Motor neuron (in vitro differentiated cells): ENCODE results near the gene ABCC10. TPM values are rescaled to one million over a fixed set of nuclear protein-coding genes. Genes with fewer than 3 reads are reported as not detected.
"Not testable (repeated sequence)": the region's sequence is repeated elsewhere in the genome, so short reads cannot be mapped to it uniquely, and the experiment has no call there.

Source experiments
- ATAC-seq, 8 experiments: fragments of 200-7000 bp; cut with Tn5 transposase; replicated peaks in 6 of 8; 2 replicates each; pipeline ENCODE4 v1.8.0; 2021; ENCODE audit warnings: mild to moderate bottlenecking in 8 of 8, moderate library complexity in 8 of 8
- H3K27ac ChIP-seq, 2 donors: fragments of 250-450 bp; sonication (Bioruptor Pico); 2 replicates each; pipeline ENCODE4 v1.9.0; 2021; ENCODE audit warnings: antibody characterized with exemption in 2 of 2, mild to moderate bottlenecking in 2 of 2, moderate library complexity in 1 of 2
- H3K4me1 ChIP-seq, 2 donors: fragments of 250-450 bp; sonication (Bioruptor Pico); replicated peaks in 1 of 2; 2 replicates each; pipeline ENCODE4 v1.6.1; 2021; ENCODE audit warnings: antibody characterized with exemption in 2 of 2, mild to moderate bottlenecking in 2 of 2, moderate library complexity in 1 of 2
- H3K4me3 ChIP-seq, 5 donors: fragments of 250-450 bp; sonication (Bioruptor Pico); 2 replicates each; pipeline ENCODE4 v1.9.0; 2021; ENCODE audit warnings: antibody characterized with exemption in 5 of 5, mild to moderate bottlenecking in 5 of 5, moderate library complexity in 4 of 5
- WGBS, 10 experiments: fragments of 450-650 bp; shearing (Covaris generic); methylation state at CpG; one replicate each; pipeline ENCODE4 v1.0.0; 2022; 5-methylcytosine and 5-hydroxymethylcytosine counted together
- in situ Hi-C, 9 experiments: fragments of 400-800 bp; cut with MboI; loops; one replicate each; pipeline ENCODE4 v1.15.0; 2021; ENCODE audit warnings: low sequenced_read_pairs in 9 of 9, low pct_unique_long_range_greater_than_20kb in 2 of 9; ENCODE audit not compliant: unreplicated experiment in 9 of 9
- total RNA-seq, 8 experiments: library from RNA; unstranded; fragments of 300-600 nt; gene quantifications; 2 replicates each; pipeline versions ENCODE4 v1.2.3 to v1.2.4, GENCODE V29; 2022

ABCC10 gene, protein sequence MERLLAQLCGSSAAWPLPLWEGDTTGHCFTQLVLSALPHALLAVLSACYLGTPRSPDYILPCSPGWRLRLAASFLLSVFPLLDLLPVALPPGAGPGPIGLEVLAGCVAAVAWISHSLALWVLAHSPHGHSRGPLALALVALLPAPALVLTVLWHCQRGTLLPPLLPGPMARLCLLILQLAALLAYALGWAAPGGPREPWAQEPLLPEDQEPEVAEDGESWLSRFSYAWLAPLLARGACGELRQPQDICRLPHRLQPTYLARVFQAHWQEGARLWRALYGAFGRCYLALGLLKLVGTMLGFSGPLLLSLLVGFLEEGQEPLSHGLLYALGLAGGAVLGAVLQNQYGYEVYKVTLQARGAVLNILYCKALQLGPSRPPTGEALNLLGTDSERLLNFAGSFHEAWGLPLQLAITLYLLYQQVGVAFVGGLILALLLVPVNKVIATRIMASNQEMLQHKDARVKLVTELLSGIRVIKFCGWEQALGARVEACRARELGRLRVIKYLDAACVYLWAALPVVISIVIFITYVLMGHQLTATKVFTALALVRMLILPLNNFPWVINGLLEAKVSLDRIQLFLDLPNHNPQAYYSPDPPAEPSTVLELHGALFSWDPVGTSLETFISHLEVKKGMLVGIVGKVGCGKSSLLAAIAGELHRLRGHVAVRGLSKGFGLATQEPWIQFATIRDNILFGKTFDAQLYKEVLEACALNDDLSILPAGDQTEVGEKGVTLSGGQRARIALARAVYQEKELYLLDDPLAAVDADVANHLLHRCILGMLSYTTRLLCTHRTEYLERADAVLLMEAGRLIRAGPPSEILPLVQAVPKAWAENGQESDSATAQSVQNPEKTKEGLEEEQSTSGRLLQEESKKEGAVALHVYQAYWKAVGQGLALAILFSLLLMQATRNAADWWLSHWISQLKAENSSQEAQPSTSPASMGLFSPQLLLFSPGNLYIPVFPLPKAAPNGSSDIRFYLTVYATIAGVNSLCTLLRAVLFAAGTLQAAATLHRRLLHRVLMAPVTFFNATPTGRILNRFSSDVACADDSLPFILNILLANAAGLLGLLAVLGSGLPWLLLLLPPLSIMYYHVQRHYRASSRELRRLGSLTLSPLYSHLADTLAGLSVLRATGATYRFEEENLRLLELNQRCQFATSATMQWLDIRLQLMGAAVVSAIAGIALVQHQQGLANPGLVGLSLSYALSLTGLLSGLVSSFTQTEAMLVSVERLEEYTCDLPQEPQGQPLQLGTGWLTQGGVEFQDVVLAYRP (N-terminal part only)
- 10 to 100 TPM; 10.3 to 70.3 (median 16.4) TPM for total RNA-seq

DNA sequence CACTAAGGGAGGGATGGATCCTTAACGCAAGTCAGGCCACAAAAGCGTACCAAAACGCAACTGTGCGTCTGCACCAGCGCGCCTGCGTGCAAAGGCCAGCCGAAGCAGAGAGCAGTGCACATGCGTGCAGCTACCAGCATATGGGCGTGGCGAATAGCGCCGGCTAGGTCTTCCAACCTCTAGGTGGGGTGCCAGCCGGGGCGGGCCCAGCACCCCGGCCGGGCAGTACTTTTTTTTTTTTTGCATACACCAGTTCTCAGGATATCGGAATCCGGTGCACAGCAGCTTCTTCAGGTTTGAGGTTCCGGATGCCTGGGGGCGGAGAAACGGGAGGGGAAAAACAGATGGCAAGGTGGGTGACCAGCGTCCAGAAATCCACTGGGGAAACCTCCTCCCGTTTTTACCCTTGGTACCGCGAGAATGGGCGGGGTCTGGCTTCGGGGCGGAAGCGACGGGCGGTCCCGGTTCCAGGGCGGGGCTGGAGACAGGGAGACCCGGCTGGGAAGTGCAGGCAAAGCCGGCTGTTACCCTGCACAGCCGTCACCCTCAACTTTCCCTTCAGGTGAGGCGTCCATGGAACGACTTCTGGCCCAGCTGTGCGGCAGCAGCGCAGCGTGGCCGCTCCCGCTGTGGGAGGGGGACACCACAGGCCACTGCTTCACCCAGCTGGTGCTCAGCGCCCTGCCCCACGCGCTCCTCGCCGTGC is at the start of gene ABCC10:
Gene ABCC10 (plus strand): TSS at position 136 of the 706 bp plus-strand sequence. CDS start 438 bp downstream, at position 574.
- WGBS, 10 experiments = 0 to 4% (median 0%) methylated on average over 2 to 16 of the region's 49 CpGs; no CpG with 5 or more reads in 1 of the 10 experiments

DNA sequence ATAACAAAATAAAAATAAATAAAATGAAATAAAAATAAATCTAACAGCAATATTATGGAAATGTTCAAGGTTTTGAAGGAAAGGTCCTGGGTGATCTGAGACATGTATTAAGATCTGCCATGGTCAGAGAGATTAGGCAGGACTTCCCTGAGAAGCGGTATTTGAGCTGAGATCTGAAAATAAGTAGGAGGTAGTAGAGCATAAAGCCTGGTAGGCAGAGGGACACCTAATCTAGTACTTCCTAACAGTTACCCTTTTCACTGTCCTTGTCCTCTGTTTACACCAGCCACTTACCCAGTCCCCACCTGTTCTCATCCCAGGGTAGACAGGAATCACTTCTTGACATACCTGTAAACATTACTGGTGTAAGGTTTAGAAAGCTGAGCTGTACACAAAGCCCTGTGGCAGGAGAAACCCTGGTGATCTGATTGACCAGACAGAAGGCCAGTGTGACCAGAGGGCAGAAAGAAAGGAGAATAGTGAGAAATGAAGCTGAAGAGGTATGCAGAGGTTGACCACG is 49.6 kb upstream of the ABCC10 start:
- no peak for ATAC-seq
- 0 to 100% (median 67%) methylated on average over 1 to 2 of the region's 2 CpGs; no CpG with 5 or more reads in 1 of the 10 experiments for WGBS, 10 experiments
- H3K4me3 ChIP-seq = no peak overlapping the region
- no peak overlapping the region for H3K27ac ChIP-seq
- no peaks in the 10 kb centered on the region for H3K4me1 ChIP-seq
- in situ Hi-C loops = loop anchor here in 1 of 9 experiments (25.0 kb wide), 1 partner anchor 135 kb away; the partner anchor contains the start of genes LRRC73, POLR1C and YIPF3

More for the DNA sequence above, at the start of gene ABCC10:
- peak; percentile 87 to 95 (median 93) for ATAC-seq
- in situ Hi-C loops = loop anchor here in 1 of 9 experiments (25.0 kb wide), 1 partner anchor 165 kb away; no protein-coding TSS in a partner anchor
- Histone ChIP-seq H3K27ac (peak within 1 kb of the TSS; percentile 79 to 90), H3K4me1 (peaks cover 12 to 13% of the 10 kb centered on the region in 2 donors), H3K4me3 (peak within 1 kb of the TSS; percentile 49 to 76 (median 57))

DNA sequence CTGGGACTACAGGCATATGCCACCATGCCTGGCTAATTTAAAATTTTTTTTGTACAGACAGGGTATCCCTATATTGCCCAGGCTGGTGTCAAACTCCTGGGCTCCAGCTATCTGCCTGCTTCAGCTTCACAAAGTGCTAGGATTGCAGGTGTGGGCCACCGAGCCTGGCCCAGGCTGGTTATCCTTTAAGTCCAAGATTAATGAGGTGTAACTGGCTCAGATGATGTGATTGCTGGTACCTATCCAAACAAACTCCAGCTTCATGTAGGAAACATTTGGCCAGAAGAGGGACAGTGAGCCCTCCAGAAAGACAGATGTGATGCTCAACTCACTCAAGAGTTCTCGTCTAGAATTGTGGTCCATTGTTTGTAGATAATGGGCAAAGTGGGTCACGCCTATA is 48.7 kb upstream of the ABCC10 start:
- WGBS, 10 experiments = 20 to 80% (median 58%) methylated on average over 1 to 3 of the region's 3 CpGs; no CpG with 5 or more reads in 4 of the 10 experiments
- H3K4me1 ChIP-seq = no peaks in the 10 kb centered on the region
- no peak overlapping the region for H3K27ac ChIP-seq
- no peak overlapping the region for H3K4me3 ChIP-seq
- ATAC-seq = no peak
- in situ Hi-C loops = loop anchor here in 1 of 9 experiments (25.0 kb wide), 1 partner anchor 134 kb away; the partner anchor contains the start of genes LRRC73, POLR1C and YIPF3

DNA sequence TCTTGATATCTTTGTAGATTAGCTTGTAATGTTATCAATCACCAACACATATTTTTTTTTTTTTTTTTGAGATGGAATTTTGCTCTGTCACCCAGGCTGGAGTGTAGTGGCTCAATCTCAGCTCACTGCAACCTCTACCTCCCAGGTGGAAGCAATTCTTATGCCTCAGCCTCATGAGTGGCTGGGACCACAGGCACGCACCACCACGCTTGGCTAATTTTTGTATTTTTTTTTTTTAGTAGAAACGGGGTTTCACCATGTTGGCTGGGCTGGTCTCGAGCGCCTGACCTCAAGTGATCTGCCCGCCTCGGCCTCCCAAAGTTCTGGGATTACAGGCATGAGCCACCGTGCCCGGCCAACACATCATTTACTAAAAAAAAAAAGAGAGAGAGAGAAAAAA is 46.5 kb upstream of the ABCC10 start:
- not testable (repeated sequence) for ATAC-seq, H3K4me3 ChIP-seq, H3K27ac ChIP-seq, H3K4me1 ChIP-seq
- in situ Hi-C loops = loop anchor here in 2 of 9 experiments (10.0 to 25.0 kb wide), 2 partner anchors 124 to 131 kb away; partner anchors contain the start of genes LRRC73 (in 1 of the 2), POLR1C (in 1 of the 2) and YIPF3 (in 1 of the 2)
- 59 to 84% (median 79%) methylated on average over 4 to 9 of the region's 9 CpGs; no CpG with 5 or more reads in 3 of the 10 experiments for WGBS, 10 experiments

DNA sequence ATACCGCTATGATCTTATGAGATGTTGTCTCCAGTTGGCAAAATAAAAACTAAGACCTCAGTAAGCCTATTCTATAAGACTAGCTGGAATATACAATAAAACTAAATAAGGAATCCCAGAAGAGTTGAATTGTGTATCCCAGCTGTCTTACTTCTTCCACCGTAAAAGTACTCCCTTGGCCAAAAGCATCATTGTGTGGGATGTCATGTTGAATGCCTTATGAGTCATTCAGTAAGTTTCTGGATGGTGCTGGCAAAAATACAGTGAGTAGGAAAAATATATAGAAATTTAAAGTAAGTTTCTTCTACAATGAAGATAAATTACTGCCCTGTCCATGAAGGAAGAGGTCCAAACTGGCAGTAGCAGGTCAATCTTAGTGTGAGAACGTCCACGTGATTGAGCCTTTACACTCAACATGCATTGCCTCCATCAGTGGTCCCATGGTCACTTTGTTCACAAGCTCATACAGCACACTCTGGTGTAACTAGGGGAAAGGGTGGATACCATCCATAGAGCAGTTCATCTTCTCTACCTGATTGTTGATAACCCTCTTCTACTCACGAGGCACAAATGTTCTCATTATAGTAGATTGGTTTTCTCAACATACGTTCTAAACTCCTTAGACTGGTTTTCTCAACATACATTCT is 44.2 kb upstream of the ABCC10 start:
- no peak overlapping the region for H3K27ac ChIP-seq
- H3K4me3 ChIP-seq = no peak overlapping the region
- 30 to 100% (median 70%) methylated on average over 1 to 6 of the region's 6 CpGs for WGBS, 10 experiments
- no peaks in the 10 kb centered on the region for H3K4me1 ChIP-seq
- in situ Hi-C loops = loop anchor here in 2 of 9 experiments (10.0 to 25.0 kb wide), 2 partner anchors 122 to 129 kb away; partner anchors contain the start of genes LRRC73 (in 1 of the 2), POLR1C (in 1 of the 2) and YIPF3 (in 1 of the 2)
- no peak for ATAC-seq

DNA sequence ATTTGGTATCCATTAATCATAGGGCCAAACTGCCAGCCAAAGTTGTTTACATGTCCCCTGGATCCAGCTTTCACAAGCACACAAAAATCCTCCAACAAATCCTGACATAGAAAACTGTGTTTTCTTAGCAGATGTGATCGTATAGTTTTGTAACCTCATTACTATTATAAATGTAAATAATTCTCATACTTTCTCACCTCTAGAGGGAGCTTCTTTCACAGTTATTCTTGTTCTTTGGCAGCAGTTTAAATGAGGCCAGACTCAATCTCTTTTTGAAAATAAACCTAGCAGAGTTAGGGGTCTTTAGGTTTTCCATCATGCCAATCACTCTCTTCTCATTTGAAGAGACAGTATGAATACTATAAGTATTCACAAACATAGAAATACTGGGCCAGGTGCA is 40.8 kb upstream of the ABCC10 start:
- 0 to 80% (median 21%) methylated on average over 1 of the region's 1 CpG; no CpG with 5 or more reads in 2 of the 10 experiments for WGBS, 10 experiments
- in situ Hi-C loops = loop anchor here in 2 of 9 experiments (10.0 to 25.0 kb wide), 2 partner anchors 118 to 126 kb away; partner anchors contain the start of genes LRRC73 (in 1 of the 2), POLR1C (in 1 of the 2) and YIPF3 (in 1 of the 2)
- no peak overlapping the region for H3K27ac ChIP-seq
- peak in 2 of 8 experiments; percentile 20 to 52 for ATAC-seq
- peaks cover 6 to 8% of the 10 kb centered on the region in 2 donors for H3K4me1 ChIP-seq
- H3K4me3 ChIP-seq = no peak overlapping the region

DNA sequence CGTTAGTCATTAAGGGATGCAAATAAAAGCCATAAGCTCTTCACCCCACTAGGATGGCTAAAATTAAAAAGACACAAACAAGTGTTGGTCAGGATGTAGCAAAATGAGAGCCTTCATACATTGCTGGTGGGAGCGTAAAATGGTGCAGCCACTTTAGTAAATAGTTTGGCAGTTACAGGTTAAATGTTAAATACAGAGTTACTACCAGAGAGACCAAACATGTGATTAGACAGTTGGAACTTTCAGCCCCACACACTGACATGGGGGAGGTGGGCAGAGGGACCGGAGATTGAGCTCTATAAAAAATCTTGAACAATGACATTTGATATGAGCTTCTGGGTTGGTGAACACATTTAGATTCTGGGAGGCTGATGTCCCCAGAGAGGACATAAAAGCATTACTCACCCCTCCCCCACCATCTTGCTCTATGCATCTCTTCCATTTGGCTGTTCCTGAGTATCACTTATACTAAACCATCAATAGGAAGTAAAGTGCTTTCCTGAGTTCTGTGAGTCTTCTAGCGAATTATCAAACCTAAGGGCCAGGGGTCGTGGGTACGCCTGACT is 37.5 kb upstream of the ABCC10 start:
- Histone ChIP-seq H3K27ac (no peak overlapping the region), H3K4me1 (peaks cover 10 to 20% of the 10 kb centered on the region in 2 donors), H3K4me3 (no peak overlapping the region)
- in situ Hi-C loops = loop anchor here in 2 of 9 experiments (10.0 to 25.0 kb wide), 2 partner anchors 115 to 122 kb away; partner anchors contain the start of genes LRRC73 (in 1 of the 2), POLR1C (in 1 of the 2) and YIPF3 (in 1 of the 2)
- 40 to 100% (median 80%) methylated on average over 1 to 5 of the region's 6 CpGs for WGBS, 10 experiments
- ATAC-seq = no peak

DNA sequence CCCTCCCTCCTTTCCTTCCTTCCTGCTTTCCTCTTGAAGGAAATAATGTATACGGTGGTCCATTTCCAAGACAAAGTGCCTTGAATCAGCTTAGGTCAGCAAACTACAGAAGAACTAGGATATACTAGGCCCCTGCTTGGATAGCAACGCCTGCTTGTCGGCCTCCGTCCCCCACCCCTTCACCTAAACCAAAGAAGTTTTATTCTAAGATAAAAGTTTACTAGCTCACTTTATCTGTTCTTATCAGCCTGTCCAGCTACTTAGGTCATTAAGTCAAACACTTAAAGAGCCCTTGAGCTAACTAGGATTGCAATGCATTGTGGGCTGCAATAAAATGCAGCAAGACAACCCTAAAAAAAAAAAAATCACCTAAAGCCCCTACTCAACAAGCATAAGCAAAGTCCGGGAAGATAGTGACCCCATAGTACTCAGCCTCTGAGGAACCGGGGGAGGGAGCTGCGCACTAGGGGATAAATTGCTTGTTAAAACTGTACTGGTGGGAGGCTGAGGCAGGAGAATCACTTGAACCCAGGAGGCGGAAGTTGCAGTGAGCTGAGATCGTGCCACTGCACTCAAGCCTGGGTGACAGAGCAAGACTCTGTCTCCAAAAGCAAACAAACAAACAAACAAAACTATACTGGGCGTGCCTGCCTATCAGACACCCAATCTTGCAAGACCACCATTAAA is 36.4 kb upstream of the ABCC10 start:
- ATAC-seq = peak in 3 of 8 experiments; percentile 2 to 9 (median 5)
- H3K4me1 ChIP-seq = peaks cover 10 to 26% of the 10 kb centered on the region in 2 donors
- not testable (repeated sequence) for H3K4me3 ChIP-seq, H3K27ac ChIP-seq
- in situ Hi-C loops = loop anchor here in 1 of 9 experiments (25.0 kb wide), 1 partner anchor 121 kb away; the partner anchor contains the start of genes LRRC73, POLR1C and YIPF3
- 51 to 100% (median 76%) methylated on average over 1 to 7 of the region's 10 CpGs for WGBS, 10 experiments

DNA sequence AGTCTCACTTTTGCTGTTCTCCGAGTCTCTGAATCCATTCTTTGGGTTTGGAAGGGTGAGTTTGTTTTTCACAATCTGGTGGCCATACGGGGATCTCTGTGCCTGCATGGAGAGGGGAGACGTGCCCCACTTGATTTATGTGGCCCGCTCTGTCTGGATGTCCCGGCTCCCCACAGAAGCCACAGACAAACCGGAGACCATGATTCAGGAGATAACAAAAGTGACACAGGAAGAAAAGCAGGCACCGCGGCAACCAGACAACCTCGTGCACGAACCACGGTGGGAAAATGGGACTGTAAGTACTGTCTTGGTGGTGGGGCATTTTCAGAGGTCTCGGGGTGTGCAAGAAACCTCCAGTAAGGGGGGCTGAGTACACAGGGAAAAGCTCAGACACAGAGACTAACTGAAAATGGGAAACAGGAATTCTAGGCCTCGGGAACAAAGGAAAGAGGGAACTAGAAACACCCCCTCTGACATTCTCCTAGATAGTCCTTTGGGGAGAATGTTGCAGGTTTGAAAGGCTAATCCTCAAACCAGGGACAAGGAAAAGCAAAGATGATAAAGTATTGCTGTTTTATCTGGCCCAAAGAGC is 35.8 kb upstream of the ABCC10 start:
- peaks cover 10 to 27% of the 10 kb centered on the region in 2 donors for H3K4me1 ChIP-seq
- 0 to 72% (median 35%) methylated on average over 1 to 9 of the region's 13 CpGs; no CpG with 5 or more reads in 2 of the 10 experiments for WGBS, 10 experiments
- H3K4me3 ChIP-seq = no peak overlapping the region
- in situ Hi-C loops = loop anchor here in 1 of 9 experiments (25.0 kb wide), 1 partner anchor 121 kb away; the partner anchor contains the start of genes LRRC73, POLR1C and YIPF3
- ATAC-seq = peak in 5 of 8 experiments; percentile 70 to 84 (median 72)
- H3K27ac ChIP-seq = peak overlapping the region in 1 of 2 donors; percentile 8
